B cell (primary cell): ENCODE measurements around the gene WDR83.

ENCODE experiments used
- CTCF ChIP-seq: fragments of 200-600 bp; IDR thresholded peaks from one replicate; pipeline ENCODE4 v1.8.0; 2022; ENCODE audit warnings: antibody characterized with exemption, mild to moderate bottlenecking
- EZH2 ChIP-seq: IDR thresholded peaks from 2 replicates; pipeline ENCODE4 v1.6.1; 2012; ENCODE audit warnings: borderline replicate concordance, low read depth, mild to moderate bottlenecking, moderate library complexity, low read length; ENCODE audit not compliant: insufficient read depth, poor library complexity, severe bottlenecking

- TF ChIP-seq EZH2 = no peak
- no peak for TF ChIP-seq CTCF
Measured at GRCh38 chr19:12667731-12668302, 1.2 kb downstream of the WDR83 start.
